ENCODE measurements around the gene CCDC85C.

The CCDC85C gene

DNA sequence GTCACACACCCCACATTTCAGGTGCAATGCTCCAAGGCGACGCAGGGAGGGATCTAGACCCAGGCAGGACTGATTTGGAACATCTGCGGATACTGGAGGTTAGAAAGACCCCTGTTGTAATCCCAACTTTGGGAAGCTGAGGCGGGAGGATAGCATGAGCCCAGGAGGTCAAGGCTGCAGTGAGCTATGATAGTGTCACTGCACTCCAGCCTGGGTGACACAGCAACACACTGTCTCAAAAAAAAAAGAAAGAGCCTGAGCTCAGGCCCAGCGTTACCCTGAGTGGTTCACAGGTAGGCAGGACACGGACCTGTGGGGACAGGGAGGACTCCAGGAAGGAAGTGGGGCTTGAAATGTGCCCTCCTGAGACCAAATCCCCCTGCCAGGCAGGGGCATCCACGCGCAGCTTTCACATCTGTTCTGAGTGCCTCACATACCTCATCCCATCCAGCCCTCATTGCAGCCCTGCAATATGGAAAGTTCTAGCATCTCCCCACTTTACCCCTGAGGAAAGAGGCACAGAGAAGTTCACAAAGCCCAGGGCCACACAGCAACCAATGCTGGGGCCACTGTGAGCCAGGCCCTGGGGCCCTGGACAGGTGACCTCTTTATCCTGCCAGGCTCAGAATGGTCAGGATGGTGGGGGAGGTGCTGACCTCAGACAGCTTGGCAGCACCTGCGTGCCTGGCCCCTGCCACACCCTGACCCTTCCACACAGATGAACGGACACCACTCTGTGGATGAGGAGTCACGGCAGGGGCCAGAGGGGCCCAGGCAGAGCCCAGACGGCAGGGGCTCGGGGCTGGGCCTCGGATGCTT is 34.1 kb downstream of the CCDC85C start:
- no peak for DNase-seq (ENCODE audit: low read depth)
- H3K4me3 ChIP-seq (ENCODE audit: low read length): no peak overlapping the region
- TF ChIP-seq, protein P1, sequence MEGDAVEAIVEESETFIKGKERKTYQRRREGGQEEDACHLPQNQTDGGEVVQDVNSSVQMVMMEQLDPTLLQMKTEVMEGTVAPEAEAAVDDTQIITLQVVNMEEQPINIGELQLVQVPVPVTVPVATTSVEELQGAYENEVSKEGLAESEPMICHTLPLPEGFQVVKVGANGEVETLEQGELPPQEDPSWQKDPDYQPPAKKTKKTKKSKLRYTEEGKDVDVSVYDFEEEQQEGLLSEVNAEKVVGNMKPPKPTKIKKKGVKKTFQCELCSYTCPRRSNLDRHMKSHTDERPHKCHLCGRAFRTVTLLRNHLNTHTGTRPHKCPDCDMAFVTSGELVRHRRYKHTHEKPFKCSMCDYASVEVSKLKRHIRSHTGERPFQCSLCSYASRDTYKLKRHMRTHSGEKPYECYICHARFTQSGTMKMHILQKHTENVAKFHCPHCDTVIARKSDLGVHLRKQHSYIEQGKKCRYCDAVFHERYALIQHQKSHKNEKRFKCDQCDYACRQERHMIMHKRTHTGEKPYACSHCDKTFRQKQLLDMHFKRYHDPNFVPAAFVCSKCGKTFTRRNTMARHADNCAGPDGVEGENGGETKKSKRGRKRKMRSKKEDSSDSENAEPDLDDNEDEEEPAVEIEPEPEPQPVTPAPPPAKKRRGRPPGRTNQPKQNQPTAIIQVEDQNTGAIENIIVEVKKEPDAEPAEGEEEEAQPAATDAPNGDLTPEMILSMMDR (conservative IDR thresholded peaks at IDR 0.05; ENCODE audit: low read depth, low read length): no peak

DNA sequence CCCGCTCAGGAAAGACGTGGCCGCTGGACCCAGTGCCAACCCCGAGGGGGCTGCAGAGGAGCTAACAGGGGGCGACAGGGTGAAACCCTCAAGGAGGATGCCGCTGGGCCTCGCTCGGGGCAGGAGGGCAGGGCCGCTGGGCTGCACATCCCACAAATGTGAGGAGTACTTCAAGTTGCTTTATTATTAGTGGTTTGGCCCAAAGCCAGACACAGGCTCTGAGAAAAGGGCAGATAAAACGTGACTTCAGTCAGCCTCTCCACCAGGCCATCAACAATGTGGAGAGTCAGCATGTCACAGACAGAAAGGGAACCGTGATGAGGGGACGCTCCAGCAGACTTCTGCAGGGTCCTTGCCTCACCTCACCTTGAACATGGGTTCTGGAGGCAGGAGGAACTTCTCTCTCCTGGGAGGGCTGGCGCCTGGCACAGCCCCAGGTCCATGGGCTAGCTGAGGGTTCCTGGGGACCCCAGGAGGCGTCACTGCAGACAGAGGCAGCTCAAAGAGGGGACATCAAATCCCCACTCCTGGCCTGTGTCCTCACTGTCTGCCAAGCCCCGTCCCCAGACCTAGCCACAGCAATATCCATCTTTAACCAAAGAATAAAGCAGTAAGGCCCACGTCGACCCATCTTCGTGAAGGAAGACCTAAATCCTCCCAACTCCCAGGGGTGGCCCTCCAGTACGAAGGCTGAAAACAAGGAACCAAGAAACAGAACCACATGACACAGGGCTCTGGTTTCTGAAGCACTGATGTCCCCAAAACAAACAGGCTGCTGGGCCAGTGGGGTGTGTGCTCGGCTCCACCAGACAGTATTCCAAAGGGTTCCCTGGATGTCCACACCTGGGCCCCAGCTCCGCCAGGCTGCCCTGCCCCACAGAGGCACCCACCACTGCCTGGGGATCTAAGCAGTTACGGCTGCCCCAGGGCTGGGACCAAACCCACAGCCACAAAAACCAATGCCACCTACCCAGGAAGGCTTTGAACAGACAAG is 35.1 kb downstream of the CCDC85C start:
- DNase-seq (ENCODE audit: low read depth): no peak
- no peak overlapping the region for H3K4me3 ChIP-seq (ENCODE audit: low read length)
- TF ChIP-seq, protein P1 (conservative IDR thresholded peaks at IDR 0.05; ENCODE audit: low read depth, low read length): no peak

DNA sequence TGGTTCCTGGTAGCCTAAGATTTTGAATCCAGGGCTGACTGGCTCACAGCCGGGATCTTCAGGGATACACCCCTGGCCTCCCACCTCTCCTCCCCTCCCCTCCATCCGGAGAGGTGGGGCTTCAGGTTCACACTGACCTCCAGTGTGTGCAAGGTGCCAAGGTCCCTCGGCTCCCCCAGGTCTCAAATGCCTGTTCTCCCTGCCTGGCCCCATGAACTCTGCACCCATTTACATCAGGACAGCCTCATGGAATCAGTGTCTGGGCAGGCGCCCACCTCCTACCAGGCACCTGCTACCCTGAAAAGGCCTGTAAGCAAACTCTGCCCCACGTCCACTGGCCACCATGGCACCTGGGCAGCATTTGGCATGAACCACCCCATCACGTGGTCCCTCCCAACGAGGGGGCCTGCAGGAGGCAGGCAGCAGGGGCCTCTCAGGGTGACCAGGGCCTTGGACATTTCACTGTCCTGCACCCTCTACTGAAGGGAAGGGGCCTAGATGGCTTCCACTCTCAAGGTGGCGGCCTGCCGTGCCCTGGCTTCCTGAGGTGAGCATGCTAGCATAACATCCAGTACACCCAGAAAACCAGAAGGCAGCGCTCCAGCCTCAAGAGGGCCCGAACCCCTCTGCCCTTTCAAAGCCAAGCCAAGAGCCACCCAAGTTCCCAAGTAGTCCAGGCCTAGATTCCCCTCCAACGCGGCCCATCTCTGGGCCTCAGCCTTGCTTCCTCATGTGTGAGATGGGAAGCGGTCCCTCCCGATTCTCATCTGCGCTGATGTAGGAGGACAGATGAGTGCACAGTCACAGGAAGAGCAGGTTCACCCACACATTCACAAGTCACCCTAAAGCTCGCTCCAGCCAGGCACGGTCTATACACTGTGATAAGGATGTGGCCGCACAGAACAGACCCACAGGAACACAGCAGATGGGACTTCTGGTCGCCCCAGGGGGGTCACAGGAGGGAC is 37.3 kb downstream of the CCDC85C start:
- no peak for DNase-seq (ENCODE audit: low read depth)
- H3K4me3 ChIP-seq (ENCODE audit: low read length): no peak overlapping the region
- TF ChIP-seq, protein P1 (conservative IDR thresholded peaks at IDR 0.05; ENCODE audit: low read depth, low read length): no peak

DNA sequence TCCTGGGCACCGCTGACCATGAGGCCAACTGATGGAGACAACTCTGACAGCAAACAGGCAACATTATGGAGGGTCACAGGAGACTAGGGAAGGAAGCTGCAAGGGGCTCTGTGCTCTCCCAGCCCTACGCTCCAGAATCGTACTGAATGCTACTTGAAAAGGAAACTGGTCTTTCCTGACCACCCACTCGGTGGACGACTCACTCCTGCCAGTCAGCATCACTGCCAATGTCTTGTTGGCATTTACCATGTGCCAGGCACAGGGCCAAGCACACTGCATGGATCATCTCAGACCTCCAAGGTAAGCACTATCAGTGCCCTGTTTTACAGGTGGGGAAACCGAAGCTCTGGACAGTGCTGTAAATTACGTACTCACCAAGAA is 38.0 kb downstream of the CCDC85C start:
- DNase-seq (ENCODE audit: low read depth): no peak
- TF ChIP-seq, protein P1 (conservative IDR thresholded peaks at IDR 0.05; ENCODE audit: low read depth, low read length): no peak
- H3K4me3 ChIP-seq (ENCODE audit: low read length): no peak overlapping the region

DNA sequence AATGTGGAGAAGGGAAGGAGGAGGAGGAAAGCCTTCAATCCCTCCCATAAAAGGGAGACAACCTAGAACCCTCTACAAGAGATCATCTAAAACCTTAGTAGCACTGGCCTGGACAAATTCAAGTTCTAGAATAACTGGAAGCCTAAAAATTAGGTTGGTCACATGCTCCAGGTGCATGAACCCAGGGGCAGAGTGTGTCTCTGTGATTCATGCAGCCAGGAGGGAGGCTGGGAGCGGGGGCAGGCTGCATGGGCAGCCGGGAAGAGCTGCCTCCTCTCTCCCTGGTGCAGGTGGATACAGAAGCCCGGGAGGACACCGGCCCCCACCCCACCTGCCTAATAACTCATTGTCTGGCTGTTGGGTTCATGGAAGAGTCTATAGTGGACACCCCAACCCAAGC is 38.6 kb downstream of the CCDC85C start:
- TF ChIP-seq, protein P1 (conservative IDR thresholded peaks at IDR 0.05; ENCODE audit: low read depth, low read length): no peak
- H3K4me3 ChIP-seq (ENCODE audit: low read length): no peak overlapping the region
- no peak for DNase-seq (ENCODE audit: low read depth)

DNA sequence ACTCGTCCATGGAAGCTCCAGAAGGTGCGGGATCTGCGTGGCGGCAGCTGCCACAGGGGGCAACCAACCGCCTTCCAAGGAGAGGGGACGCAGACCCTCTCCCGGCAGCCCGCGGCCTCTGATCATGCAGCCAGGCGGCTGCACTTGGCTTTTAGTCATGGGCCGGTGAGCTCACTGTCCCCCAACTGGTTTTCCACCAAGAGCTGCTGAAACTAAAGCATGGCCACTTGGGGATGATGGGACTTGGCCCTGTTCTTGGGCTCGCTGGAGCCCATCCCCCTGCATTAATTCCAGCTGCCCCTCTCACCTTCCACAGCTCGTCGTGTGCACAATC is 39.1 kb downstream of the CCDC85C start:
- H3K4me3 ChIP-seq (ENCODE audit: low read length): no peak overlapping the region
- TF ChIP-seq, protein P1 (conservative IDR thresholded peaks at IDR 0.05; ENCODE audit: low read depth, low read length): no peak
- no peak for DNase-seq (ENCODE audit: low read depth)
